ENCODE data around the gene WFS1.

The WFS1 gene

GRCh38 chr4:6282314-6282771 lies 12.7 kb downstream of the WFS1 start:
- DNase-seq: no peak

- DNase-seq: no peak
Observed at GRCh38 chr4:6283282-6283681, 13.6 kb downstream of the WFS1 start.

GRCh38 chr4:6287017-6287788 lies 17.6 kb downstream of the WFS1 start:
- DNase-seq: no peak

- DNase-seq: no peak
Observed at GRCh38 chr4:6288342-6288741, 18.7 kb downstream of the WFS1 start.

GRCh38 chr4:6288871-6289270 lies 19.2 kb downstream of the WFS1 start:
- no peak for DNase-seq

- no peak for DNase-seq
Observed at GRCh38 chr4:6290256-6290655, 20.6 kb downstream of the WFS1 start.

- DNase-seq: no peak
Observed at GRCh38 chr4:6290769-6291547, 21.3 kb downstream of the WFS1 start.

- no peak for DNase-seq
Observed at GRCh38 chr4:6291784-6292297, 22.2 kb downstream of the WFS1 start.

- DNase-seq: no peak
Observed at GRCh38 chr4:6292376-6293096, 22.9 kb downstream of the WFS1 start.

- no peak for DNase-seq
Observed at GRCh38 chr4:6293097-6293445, 23.4 kb downstream of the WFS1 start.

GRCh38 chr4:6293661-6294060 lies 24.0 kb downstream of the WFS1 start:
- DNase-seq: no peak

- DNase-seq: no peak
Observed at GRCh38 chr4:6294705-6295421, 25.2 kb downstream of the WFS1 start.

GRCh38 chr4:6295495-6295894 lies 25.8 kb downstream of the WFS1 start:
- no peak for DNase-seq

- DNase-seq: no peak
Observed at GRCh38 chr4:6296026-6296425, 26.4 kb downstream of the WFS1 start.

GRCh38 chr4:6297266-6297815 lies 27.7 kb downstream of the WFS1 start:
- DNase-seq: no peak

GRCh38 chr4:6298035-6298434 lies 28.4 kb downstream of the WFS1 start:
- DNase-seq: no peak

GRCh38 chr4:6298852-6299251 lies 29.2 kb downstream of the WFS1 start:
- DNase-seq: no peak

GRCh38 chr4:6299875-6300274 lies 30.2 kb downstream of the WFS1 start:
- DNase-seq: no peak

GRCh38 chr4:6300359-6300758 lies 30.7 kb downstream of the WFS1 start:
- no peak for DNase-seq

GRCh38 chr4:6301051-6301731 lies 31.5 kb downstream of the WFS1 start:
- no peak for DNase-seq

GRCh38 chr4:6301732-6302442 lies 32.2 kb downstream of the WFS1 start:
- DNase-seq: no peak
